ENCODE measurements around the gene B3GAT3. TPM values are rescaled to one million over a fixed set of nuclear protein-coding genes. Genes with fewer than 3 reads are reported as not detected.
"Not testable (repeated sequence)": the region's sequence is repeated elsewhere in the genome, so short reads cannot be mapped to it uniquely, and the experiment has no call there.

B3GAT3 gene
- total RNA-seq, 4 donors from 2014 or later, result 20.3 to 33.3 (median 22.1) TPM

DNA sequence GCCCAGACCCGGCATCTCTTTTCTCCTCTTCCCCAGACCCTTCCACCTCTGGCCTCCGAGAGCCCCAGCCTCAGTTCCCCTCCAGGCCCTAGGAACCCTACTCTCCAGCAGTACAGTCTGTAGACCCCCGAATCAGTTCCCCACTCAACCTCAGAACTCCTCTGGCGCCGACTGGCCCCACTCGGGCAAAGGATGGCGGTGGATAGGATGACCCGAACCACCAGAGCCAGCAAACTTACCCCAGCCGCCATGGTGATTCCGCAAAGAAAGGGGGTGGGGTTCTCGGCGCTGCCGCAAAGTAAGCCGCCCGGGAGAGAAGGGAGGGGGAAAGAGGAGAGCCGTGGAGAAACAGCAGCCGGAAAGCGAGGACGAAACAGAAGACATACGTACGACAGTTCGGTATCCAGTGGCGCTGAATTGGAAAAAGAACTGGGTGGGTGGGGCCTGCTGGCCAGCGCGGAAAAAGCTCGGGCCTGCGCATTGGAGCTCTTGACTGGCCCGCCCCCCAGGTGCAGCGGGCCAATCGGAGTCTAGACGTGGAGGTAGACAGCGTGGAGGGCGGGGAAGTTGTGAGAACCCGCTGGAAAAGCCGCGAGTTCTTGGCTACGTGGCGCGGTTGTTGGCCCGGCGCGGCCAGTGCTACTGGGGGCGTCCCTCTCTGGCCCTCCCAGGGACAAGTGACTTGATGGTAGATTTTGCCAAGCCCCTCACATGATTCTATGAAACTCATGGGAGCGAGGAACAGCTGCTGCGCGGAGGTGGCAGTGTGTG lies 48.0 kb downstream of the B3GAT3 start, which contains the start of gene EEF1G:
EEF1G (minus strand) TSS at position 300 of the 771 bp plus-strand sequence; CDS start at position 251, 49 bp downstream.
- H3K4me3 ChIP-seq, result peak within 1 kb of the TSS; percentile 74 to 84 (median 81)
- peaks cover 42 to 70% (median 63%) of the 10 kb centered on the region in 4 donors for H3K4me1 ChIP-seq
- H3K27me3 ChIP-seq, result no peaks in the 10 kb centered on the region
- DNase-seq (ENCODE audit: extremely low spot score), result peak; percentile 100
- TF ChIP-seq, protein P1, sequence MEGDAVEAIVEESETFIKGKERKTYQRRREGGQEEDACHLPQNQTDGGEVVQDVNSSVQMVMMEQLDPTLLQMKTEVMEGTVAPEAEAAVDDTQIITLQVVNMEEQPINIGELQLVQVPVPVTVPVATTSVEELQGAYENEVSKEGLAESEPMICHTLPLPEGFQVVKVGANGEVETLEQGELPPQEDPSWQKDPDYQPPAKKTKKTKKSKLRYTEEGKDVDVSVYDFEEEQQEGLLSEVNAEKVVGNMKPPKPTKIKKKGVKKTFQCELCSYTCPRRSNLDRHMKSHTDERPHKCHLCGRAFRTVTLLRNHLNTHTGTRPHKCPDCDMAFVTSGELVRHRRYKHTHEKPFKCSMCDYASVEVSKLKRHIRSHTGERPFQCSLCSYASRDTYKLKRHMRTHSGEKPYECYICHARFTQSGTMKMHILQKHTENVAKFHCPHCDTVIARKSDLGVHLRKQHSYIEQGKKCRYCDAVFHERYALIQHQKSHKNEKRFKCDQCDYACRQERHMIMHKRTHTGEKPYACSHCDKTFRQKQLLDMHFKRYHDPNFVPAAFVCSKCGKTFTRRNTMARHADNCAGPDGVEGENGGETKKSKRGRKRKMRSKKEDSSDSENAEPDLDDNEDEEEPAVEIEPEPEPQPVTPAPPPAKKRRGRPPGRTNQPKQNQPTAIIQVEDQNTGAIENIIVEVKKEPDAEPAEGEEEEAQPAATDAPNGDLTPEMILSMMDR (IDR thresholded peaks at IDR 0.05), result peak in 1 of 3 experiments; percentile 25
- TF ChIP-seq POLR2A (IDR thresholded peaks at IDR 0.05; ENCODE audit: low read depth) (peak; percentile 49), POLR2AphosphoS5 (IDR thresholded peaks at IDR 0.05) (peak; percentile 94 to 97), EP300 (IDR thresholded peaks at IDR 0.05) (no peak)
- WGBS, result under 1% methylated on average over 39 of the region's 46 CpGs
- H3K36me3 ChIP-seq, result peaks cover 43 to 71% (median 64%) of the 10 kb centered on the region in 4 donors
- intact Hi-C loops (cut with DNase I), result no loop called here
- peak within 1 kb of the TSS; percentile 93 to 96 (median 94) for H3K27ac ChIP-seq (replicated peaks in 1 of 4)
- H3K9me3 ChIP-seq, result no peaks in the 10 kb centered on the region

DNA sequence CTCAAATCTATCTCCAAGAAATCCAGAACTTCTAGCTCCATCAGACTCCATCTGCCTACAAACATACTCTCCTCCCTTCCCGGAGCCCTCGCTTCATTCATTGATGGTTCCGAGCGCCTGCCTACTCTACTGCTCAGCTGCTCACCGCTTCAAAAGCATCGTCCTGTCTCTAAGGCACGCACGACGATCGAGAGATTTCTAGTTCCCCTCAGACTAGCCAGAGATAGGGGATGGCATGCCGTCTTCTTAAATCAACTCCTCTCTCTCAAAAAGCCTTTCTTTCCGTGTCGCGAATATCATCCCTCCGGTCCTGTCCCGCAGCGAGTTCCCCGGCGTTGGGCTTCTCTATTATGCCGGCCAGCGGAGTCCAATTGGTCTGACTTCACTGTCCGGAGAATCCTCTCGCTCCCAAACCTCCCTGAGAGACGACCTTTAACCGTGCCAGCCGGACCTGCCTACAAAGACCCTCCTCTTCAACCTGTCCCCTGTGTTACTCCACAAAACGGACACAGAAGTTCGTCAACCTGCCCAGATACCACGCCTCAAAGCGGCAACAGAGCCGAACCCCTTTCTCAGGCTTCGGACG lies 48.7 kb downstream of the B3GAT3 start:
- no peaks in the 10 kb centered on the region for H3K9me3 ChIP-seq
- DNase-seq (ENCODE audit: extremely low spot score), result no peak
- TF ChIP-seq, protein P1 (IDR thresholded peaks at IDR 0.05), result no peak
- TF ChIP-seq EP300 (IDR thresholded peaks at IDR 0.05) (no peak), POLR2A (IDR thresholded peaks at IDR 0.05; ENCODE audit: low read depth) (no peak), POLR2AphosphoS5 (IDR thresholded peaks at IDR 0.05) (no peak)
- WGBS, result 0% methylated on average over 29 of the region's 33 CpGs
- H3K4me1 ChIP-seq, result peaks cover 42 to 70% (median 63%) of the 10 kb centered on the region in 4 donors
- intact Hi-C loops (cut with DNase I), result no loop called here
- peak overlapping the region; percentile 82 to 96 (median 90) for H3K27ac ChIP-seq (replicated peaks in 1 of 4)
- H3K27me3 ChIP-seq, result no peaks in the 10 kb centered on the region
- peaks cover 42 to 71% (median 63%) of the 10 kb centered on the region in 4 donors for H3K36me3 ChIP-seq
- H3K4me3 ChIP-seq, result peak overlapping the region; percentile 74 to 84 (median 81)

DNA sequence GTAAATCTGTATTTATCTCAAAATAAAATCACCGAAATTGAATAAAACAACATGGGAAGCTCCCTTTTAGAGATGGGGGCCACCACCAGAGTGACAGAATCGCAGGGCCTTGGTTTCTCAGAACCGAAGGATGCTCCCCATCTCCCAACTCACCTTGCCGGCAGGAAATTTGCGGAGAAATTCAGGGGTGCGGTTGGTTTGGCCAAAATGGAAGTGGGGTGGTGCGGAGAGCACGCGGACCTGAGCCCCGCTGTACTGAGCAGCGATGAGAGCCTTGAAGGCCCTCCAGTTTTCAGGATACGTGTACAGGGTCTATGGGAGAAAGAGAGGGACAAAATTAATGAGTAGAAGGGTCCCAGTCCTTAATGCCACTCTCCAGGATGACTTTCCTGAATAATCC lies 49.4 kb downstream of the B3GAT3 start:
- TF ChIP-seq EP300 (IDR thresholded peaks at IDR 0.05), result no peak
- TF ChIP-seq POLR2A (IDR thresholded peaks at IDR 0.05; ENCODE audit: low read depth), result no peak
- TF ChIP-seq, protein P1 (IDR thresholded peaks at IDR 0.05), result no peak
- no peak for TF ChIP-seq POLR2AphosphoS5 (IDR thresholded peaks at IDR 0.05)
- H3K36me3 ChIP-seq, result peaks cover 46 to 71% (median 65%) of the 10 kb centered on the region in 4 donors
- intact Hi-C loops (cut with DNase I), result no loop called here
- peak overlapping the region; percentile 74 to 84 (median 81) for H3K4me3 ChIP-seq
- H3K27ac ChIP-seq (replicated peaks in 1 of 4), result peak overlapping the region; percentile 82 to 96 (median 90)
- H3K27me3 ChIP-seq, result no peaks in the 10 kb centered on the region
- 79% methylated on average over 12 of the region's 12 CpGs for WGBS
- H3K9me3 ChIP-seq, result no peaks in the 10 kb centered on the region
- H3K4me1 ChIP-seq, result peaks cover 42 to 70% (median 64%) of the 10 kb centered on the region in 4 donors
- no peak for DNase-seq (ENCODE audit: extremely low spot score)

DNA sequence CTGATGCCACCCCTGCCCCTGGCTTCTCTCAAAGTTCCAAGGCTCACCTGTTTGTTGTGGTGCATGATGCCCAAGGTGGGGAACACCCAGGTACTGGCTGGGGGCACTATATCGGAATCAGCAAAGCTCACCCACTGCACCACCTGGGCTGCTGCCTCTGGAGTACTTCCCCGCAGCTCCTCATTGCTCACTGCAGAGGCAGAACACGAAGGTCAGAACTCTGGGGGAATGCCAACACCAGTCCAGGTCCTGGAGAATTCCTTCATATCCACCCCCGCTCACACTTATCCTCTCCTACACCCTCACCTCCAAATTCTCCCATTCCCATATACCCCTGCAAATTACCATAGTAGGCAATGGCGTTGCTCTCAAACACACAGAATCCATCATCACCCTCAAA lies 50.3 kb downstream of the B3GAT3 start:
- WGBS, result 80% methylated on average over 5 of the region's 5 CpGs
- H3K27me3 ChIP-seq; H3K4me3 ChIP-seq; DNase-seq (ENCODE audit: extremely low spot score); intact Hi-C loops (cut with DNase I); H3K9me3 ChIP-seq: not testable (repeated sequence)
- H3K36me3 ChIP-seq, result peaks cover 52 to 73% (median 66%) of the 10 kb centered on the region in 4 donors
- peak overlapping the region in 3 of 4 donors; percentile 14 to 95 (median 84) for H3K27ac ChIP-seq (replicated peaks in 1 of 4)
- H3K4me1 ChIP-seq, result peaks cover 41 to 65% (median 62%) of the 10 kb centered on the region in 4 donors

DNA sequence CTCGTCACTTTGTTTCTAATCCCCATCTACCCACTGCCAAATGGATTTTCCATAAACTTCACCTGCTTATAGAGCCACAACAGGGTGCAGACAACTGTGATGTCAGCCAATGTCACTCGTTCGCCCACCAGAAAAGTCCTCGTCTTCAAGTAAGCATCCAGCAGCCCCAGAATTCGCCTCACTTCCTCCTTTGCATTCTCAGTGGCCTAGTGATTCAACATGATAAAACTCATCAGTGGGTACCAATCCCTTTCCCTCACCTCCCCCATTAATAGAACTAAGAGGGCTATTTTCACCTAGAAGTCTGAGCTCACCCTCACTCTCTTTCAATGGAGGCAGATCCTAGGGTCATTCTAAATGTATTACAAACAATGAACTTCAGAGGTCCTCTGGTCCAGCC lies 50.9 kb downstream of the B3GAT3 start:
- 90% methylated on average over 5 of the region's 5 CpGs for WGBS
- DNase-seq (ENCODE audit: extremely low spot score); H3K4me3 ChIP-seq; intact Hi-C loops (cut with DNase I); H3K27me3 ChIP-seq; H3K9me3 ChIP-seq: not testable (repeated sequence)
- Histone ChIP-seq H3K36me3 (peaks cover 52 to 73% (median 66%) of the 10 kb centered on the region in 4 donors), H3K4me1 (peaks cover 35 to 59% (median 56%) of the 10 kb centered on the region in 4 donors), H3K27ac (replicated peaks in 1 of 4) (peak overlapping the region in 3 of 4 donors; percentile 14 to 84 (median 37))

All from esophagus muscularis mucosa (tissue), 4 donors.